WTC11 (cell line): ENCODE data around the gene CIART. TPM values are rescaled to one million over a fixed set of nuclear protein-coding genes. Genes with fewer than 3 reads are reported as not detected.
A peak's percentile ranks its signal among the peaks of the same experiment; 100 is the strongest.

ENCODE experiments used
- ATAC-seq: fragments of 200-7000 bp; cut with Tn5 transposase; 2 replicates; pipeline ENCODE4 v1.10.0; 2021; ENCODE audit warnings: mild to moderate bottlenecking, moderate library complexity
- CTCF ChIA-PET: fragments of 300-600 bp; sonication (Branson Sonifier 250); formaldehyde crosslinking; loops from one replicate; lab custom pipeline; 2021; ENCODE audit warnings: antibody characterized with exemption; lab: Charles Lee
- POLR2A ChIA-PET: fragments of 350-600 bp; sonication (Branson Sonifier 250); formaldehyde crosslinking; loops from one replicate; lab custom pipeline; 2021; ENCODE audit warnings: antibody characterized with exemption; lab: Charles Lee
- DNase-seq: peaks from one replicate; pipeline ENCODE4 v3.0.0; 2021; ENCODE audit warnings: low spot score
- H3K27ac Mint-ChIP-seq: 2 replicates; pipeline ENCODE4 v1.8.0; 2021; ENCODE audit warnings: mixed read lengths
- H3K27me3 Mint-ChIP-seq: 2 replicates; pipeline ENCODE4 v1.8.0; 2021; ENCODE audit warnings: low read depth, mild to moderate bottlenecking, moderate library complexity, mixed read lengths
- H3K36me3 Mint-ChIP-seq: 2 replicates; pipeline ENCODE4 v1.8.0; 2021; ENCODE audit warnings: mixed read lengths
- H3K4me1 Mint-ChIP-seq: 2 replicates; pipeline ENCODE4 v1.8.0; 2022; ENCODE audit warnings: mixed read lengths
- H3K4me3 Mint-ChIP-seq: 2 replicates; pipeline ENCODE4 v1.8.0; 2021; ENCODE audit warnings: mild to moderate bottlenecking, moderate library complexity, mixed read lengths
- H3K9me3 Mint-ChIP-seq: 2 replicates; pipeline ENCODE4 v1.8.0; 2021; ENCODE audit warnings: mixed read lengths
- ATF3 ChIP-seq: sonication (generic); formaldehyde crosslinking; conservative IDR thresholded peaks from 2 replicates; pipeline ENCODE4 v1.8.1; 2022; ENCODE audit warnings: mild to moderate bottlenecking, missing genetic modification reagents
- CBFB ChIP-seq: sonication (generic); formaldehyde crosslinking; IDR thresholded peaks from 2 replicates; pipeline ENCODE4 v1.8.1; 2022; ENCODE audit warnings: mild to moderate bottlenecking, low read depth, missing genetic modification reagents
- E2F4 ChIP-seq: sonication (generic); formaldehyde crosslinking; IDR thresholded peaks from 2 replicates; pipeline ENCODE4 v1.8.1; 2022; ENCODE audit warnings: low read depth, mild to moderate bottlenecking, moderate library complexity, missing genetic modification reagents, borderline replicate concordance
- ERG ChIP-seq: fragments of 250-450 bp; sonication (Bioruptor Pico); IDR thresholded peaks from 2 replicates; pipeline ENCODE4 v1.8.0; 2021; ENCODE audit warnings: mild to moderate bottlenecking
- FOXK1 ChIP-seq: sonication (generic); formaldehyde crosslinking; IDR thresholded peaks from 2 replicates; pipeline ENCODE4 v1.8.0; 2022; ENCODE audit warnings: mild to moderate bottlenecking, moderate library complexity, missing genetic modification reagents
- MXD4 ChIP-seq: fragments of 250-450 bp; sonication (Bioruptor Pico); IDR thresholded peaks from 2 replicates; pipeline ENCODE4 v1.8.0; 2021; ENCODE audit warnings: mild to moderate bottlenecking, moderate library complexity, borderline replicate concordance
- NFE2L1 ChIP-seq: sonication (generic); formaldehyde crosslinking; IDR thresholded peaks from 2 replicates; pipeline ENCODE4 v1.8.1; 2023; ENCODE audit warnings: missing genetic modification reagents
- NFYB ChIP-seq: sonication (generic); formaldehyde crosslinking; conservative IDR thresholded peaks from 2 replicates; pipeline ENCODE4 v1.8.0; 2022; ENCODE audit warnings: low read depth, missing genetic modification reagents
- OVOL2 ChIP-seq: fragments of 250-450 bp; sonication (Bioruptor Pico); IDR thresholded peaks from 2 replicates; pipeline ENCODE4 v1.9.0; 2021; ENCODE audit warnings: mild to moderate bottlenecking, borderline replicate concordance
- PRDM15 ChIP-seq: sonication (generic); formaldehyde crosslinking; IDR thresholded peaks from 2 replicates; pipeline ENCODE4 v1.8.0; 2022; ENCODE audit warnings: missing genetic modification reagents
- PRRX2 ChIP-seq: fragments of 250-450 bp; sonication (Bioruptor Pico); IDR thresholded peaks from 2 replicates; pipeline ENCODE4 v1.8.0; 2021; ENCODE audit warnings: mild to moderate bottlenecking
- SMAD4 ChIP-seq: sonication (generic); formaldehyde crosslinking; IDR thresholded peaks from 2 replicates; pipeline ENCODE4 v1.8.0; 2022; ENCODE audit warnings: mild to moderate bottlenecking, missing genetic modification reagents
- SP1 ChIP-seq: sonication (generic); formaldehyde crosslinking; conservative IDR thresholded peaks from 2 replicates; pipeline ENCODE4 v1.8.1; 2022; ENCODE audit warnings: missing genetic modification reagents
- TEAD1 ChIP-seq: sonication (generic); formaldehyde crosslinking; IDR thresholded peaks from 2 replicates; pipeline ENCODE4 v1.8.0; 2022; ENCODE audit warnings: mild to moderate bottlenecking, missing genetic modification reagents
- USF1 ChIP-seq: sonication (generic); formaldehyde crosslinking; IDR thresholded peaks from 2 replicates; pipeline ENCODE4 v1.8.0; 2022; ENCODE audit warnings: mild to moderate bottlenecking, missing genetic modification reagents
- USF2 ChIP-seq: sonication (generic); formaldehyde crosslinking; IDR thresholded peaks from 2 replicates; pipeline ENCODE4 v1.8.1; 2023; ENCODE audit warnings: mild to moderate bottlenecking, missing genetic modification reagents, moderate library complexity
- ZBTB21 ChIP-seq: sonication (generic); formaldehyde crosslinking; IDR thresholded peaks from 2 replicates; pipeline ENCODE4 v1.8.1; 2023; ENCODE audit warnings: mild to moderate bottlenecking, missing genetic modification reagents, borderline replicate concordance
- ZNF281 ChIP-seq: sonication (generic); formaldehyde crosslinking; IDR thresholded peaks from 2 replicates; pipeline ENCODE4 v1.8.0; 2023; ENCODE audit warnings: mild to moderate bottlenecking, missing genetic modification reagents
- total RNA-seq: library from RNA; stranded (reverse); gene quantifications from 3 replicates; pipeline ENCODE4 v1.2.3, GENCODE V29; 2021

The CIART gene
- total RNA-seq, 1 experiment from 2014 or later, result 7.8 TPM

- TF ChIP-seq TEAD1 (CRISPR knock-in tag) (peak; percentile 61), ERG (CRISPR knock-in tag) (no peak), NFYB (CRISPR knock-in tag) (no peak), E2F4 (CRISPR knock-in tag) (no peak), ATF3 (CRISPR knock-in tag) (no peak), PRRX2 (CRISPR knock-in tag) (no peak)
- TF ChIP-seq, all 79 proteins: peak for 5
Measured at GRCh38 chr1:150257624-150258585, 24.4 kb upstream of the CIART start, which contains the start of gene CA14 (continued).

GRCh38 chr1:150259217-150259616, 23.1 kb upstream of the CIART start:
- Mint-ChIP-seq H3K27me3 (no peaks in the 10 kb centered on the region), H3K36me3 (peaks cover 21% of the 10 kb centered on the region), H3K4me3 (peak overlapping the region; percentile 83), H3K4me1 (peaks cover 44% of the 10 kb centered on the region), H3K9me3 (no peaks in the 10 kb centered on the region), H3K27ac (peak overlapping the region; percentile 95)
- ChIA-PET CTCF (interaction anchor here (1.7 to 4.5 kb wide), 2 partner anchors 14 to 22 kb away, joined by 12 to 55 read pairs; partner anchors contain the start of gene C1orf54), POLR2A (interaction anchor here (0.6 to 1.1 kb wide), 2 partner anchors 10 to 12 kb away, joined by 4 read pairs; partner anchors contain the start of gene APH1A)
- ATAC-seq (no peak), DNase-seq (no peak)
- peak; percentile 50 for TF ChIP-seq USF2 (CRISPR knock-in tag)
- no peak for TF ChIP-seq FOXK1

GRCh38 chr1:150259758-150260669, 22.3 kb upstream of the CIART start:
- H3K4me3 Mint-ChIP-seq, result peak overlapping the region; percentile 83
- H3K4me1 Mint-ChIP-seq, result peaks cover 44% of the 10 kb centered on the region
- peak; percentile 79 for DNase-seq
- ATAC-seq, result peak; percentile 83
- H3K9me3 Mint-ChIP-seq, result no peaks in the 10 kb centered on the region
- peaks cover 28% of the 10 kb centered on the region for H3K36me3 Mint-ChIP-seq
- CTCF ChIA-PET, result interaction anchor here (1.0 to 1.9 kb wide), 3 partner anchors 9 to 21 kb away, joined by 4 to 17 read pairs (median 12); partner anchors contain the start of genes APH1A and C1orf54
- H3K27me3 Mint-ChIP-seq, result no peaks in the 10 kb centered on the region
- POLR2A ChIA-PET, result interaction anchor here (0.7 to 1.6 kb wide), 4 partner anchors 9 to 104 kb away, joined by 3 to 10 read pairs (median 4); partner anchors contain the start of genes APH1A, C1orf54 and RPRD2
- peak overlapping the region; percentile 95 for H3K27ac Mint-ChIP-seq
- TF ChIP-seq MXD4 (CRISPR knock-in tag) (no peak), SMAD4 (CRISPR knock-in tag) (no peak), PRDM15 (CRISPR knock-in tag) (no peak), OVOL2 (CRISPR knock-in tag) (no peak), CBFB (CRISPR knock-in tag) (no peak), NFE2L1 (no peak), USF1 (CRISPR knock-in tag) (no peak), ZBTB21 (CRISPR knock-in tag) (no peak), ZNF281 (CRISPR knock-in tag) (no peak), SP1 (CRISPR knock-in tag) (peak; percentile 67)
